Stimulated activated CD4-positive, alpha-beta T cell treated with anti-CD3 and anti-CD28 coated beads, Interleukin-12 subunit alpha, Interleukin-12 subunit beta, amount 100 ng/mL, for 48 hours (primary cell): ENCODE results near the gene LINGO3.

ENCODE experiments used
- DNase-seq, 3 donors: peaks; one replicate each; pipeline ENCODE4 v3.0.0-alpha.2; 2020; ENCODE audit warnings: low read depth in 2 of 3, low spot score in 1 of 3

LINGO3 gene

DNA sequence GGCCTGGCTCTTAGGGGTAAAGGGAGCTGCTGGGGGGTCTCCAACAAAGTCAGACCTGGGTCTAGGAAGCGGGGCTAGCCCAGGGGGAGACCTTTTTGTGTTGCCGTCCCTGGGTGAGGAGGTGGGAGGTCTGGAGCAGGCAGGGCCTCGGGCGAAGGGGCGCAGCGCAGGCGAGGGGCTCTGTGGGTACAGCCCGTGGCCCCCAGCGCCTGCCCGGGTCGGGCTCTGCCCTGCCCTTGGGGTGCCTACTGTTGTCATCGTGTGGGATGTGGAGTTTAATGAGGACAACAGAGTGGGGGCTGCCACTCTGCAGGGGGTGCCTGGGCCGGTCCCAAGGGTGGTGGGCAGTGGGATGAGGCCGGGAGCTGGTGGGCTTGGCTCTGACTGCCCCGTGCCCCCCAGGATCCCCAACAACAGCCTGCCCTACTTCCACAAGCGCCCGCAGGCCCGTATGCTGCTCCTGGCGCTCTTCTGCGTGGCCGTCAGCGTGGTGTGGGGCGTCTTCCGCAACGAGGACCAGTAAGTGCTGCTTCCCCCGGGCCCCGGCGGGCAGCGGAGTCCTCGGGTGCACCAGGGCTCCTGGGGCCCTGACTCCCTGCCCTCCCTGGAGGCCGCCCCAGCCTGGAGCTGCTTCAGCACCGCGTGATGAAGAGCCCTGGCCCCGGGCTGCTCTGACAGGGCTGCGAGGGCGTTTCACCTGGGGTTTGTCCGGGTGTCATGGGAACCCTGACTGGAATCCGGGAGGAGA, 32.7 kb upstream of the LINGO3 start:
- DNase-seq: no peak

DNA sequence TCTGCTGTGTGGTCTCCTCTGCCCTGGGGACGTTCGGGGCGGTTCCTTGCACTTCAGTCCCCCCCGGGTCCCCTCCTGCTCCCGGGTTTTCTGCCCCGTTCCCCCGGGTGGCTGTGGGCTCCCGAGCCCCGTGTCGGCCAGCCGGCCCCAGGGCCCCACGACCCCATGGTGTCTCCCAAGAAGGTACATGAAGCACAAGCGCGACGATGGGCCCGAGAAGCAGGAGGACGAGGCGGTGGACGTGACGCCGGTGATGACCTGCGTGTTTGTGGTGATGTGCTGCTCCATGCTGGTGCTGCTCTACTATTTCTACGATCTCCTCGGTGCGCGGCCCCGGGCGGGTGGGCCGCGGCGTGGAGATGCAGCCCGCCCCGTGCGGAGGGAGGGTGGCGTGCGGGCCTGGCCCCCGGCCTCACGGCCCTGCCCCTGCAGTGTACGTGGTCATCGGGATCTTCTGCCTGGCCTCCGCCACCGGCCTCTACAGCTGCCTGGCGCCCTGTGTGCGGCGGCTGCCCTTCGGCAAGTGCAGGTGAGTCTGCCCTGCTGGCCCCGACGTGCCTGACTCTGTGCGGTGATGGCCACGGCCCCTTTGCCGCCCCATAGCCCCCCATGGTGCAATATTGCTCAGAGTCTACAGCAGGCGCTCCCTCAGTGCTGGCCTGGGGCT, 31.8 kb upstream of the LINGO3 start:
- no peak for DNase-seq

GRCh38 chr19:2338751-2339643, 31.0 kb upstream of the LINGO3 start:
- DNase-seq: no peak

GRCh38 chr19:2338055-2338615, 30.2 kb upstream of the LINGO3 start:
- DNase-seq: no peak

- no peak for DNase-seq
These were observed 29.4 kb upstream of the LINGO3 start for GRCh38 chr19:2337329-2337707.

DNA sequence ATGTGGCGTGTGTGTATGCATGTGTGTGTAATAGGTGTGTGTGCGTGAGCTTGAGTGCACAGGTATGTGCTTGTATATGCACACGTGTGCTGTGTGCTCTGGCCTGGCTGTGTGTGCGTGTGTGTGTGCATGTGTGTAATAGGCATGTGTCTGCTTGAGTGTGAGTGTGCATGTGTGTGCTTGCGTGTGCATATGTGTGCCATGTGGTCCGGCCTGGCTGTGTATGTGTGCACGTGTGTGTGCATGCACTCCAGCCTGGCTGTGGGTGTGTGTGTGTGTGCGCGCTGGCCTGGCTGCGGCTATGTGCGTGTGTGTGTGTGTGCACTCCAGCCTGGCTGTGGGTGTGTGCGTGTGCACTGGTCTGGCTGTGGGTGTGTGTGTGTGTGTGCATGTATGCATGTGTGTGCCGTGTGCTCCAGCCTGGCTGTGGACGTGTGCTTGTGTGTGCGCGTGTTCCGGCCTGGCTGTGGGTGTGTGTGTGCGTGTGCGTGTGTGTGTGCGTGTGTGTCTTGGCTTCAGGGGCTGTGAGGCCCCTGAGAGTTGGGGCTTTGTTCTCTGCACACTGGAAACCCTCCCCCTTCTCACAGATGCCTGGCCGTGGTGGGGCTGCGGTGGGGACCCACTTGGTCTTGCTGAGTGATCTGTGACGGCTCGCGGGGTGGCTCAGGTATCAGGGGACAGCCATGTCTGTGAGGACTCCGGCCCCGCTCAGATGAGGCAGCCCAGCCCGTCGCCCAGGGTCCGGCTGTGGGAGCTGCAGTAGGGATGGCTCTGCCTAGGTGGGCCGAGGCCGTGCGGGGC, 28.8 kb upstream of the LINGO3 start:
- no peak for DNase-seq

GRCh38 chr19:2335848-2336247, 27.9 kb upstream of the LINGO3 start:
- DNase-seq: no peak

GRCh38 chr19:2334986-2335846, 27.3 kb upstream of the LINGO3 start:
- DNase-seq: no peak

DNA sequence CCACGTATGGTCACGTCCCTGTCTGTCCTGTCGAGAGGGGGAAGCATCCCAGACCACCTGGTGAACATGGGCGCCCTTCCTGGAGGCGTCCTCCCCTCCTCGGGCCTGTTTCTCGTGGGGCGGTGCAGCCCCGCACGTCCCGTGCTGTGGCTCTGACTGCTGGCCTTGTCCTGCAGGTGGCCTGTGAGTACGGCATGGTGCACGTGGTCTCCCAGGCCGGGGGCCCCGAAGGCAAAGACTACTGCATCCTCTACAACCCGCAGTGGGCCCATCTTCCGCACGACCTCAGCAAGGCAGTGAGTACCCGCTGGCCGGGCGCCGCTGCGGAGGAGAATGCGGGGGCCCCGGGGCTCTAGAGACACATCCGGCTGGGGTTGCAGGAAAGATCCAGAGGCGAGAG, 26.5 kb upstream of the LINGO3 start:
- no peak for DNase-seq

DNA sequence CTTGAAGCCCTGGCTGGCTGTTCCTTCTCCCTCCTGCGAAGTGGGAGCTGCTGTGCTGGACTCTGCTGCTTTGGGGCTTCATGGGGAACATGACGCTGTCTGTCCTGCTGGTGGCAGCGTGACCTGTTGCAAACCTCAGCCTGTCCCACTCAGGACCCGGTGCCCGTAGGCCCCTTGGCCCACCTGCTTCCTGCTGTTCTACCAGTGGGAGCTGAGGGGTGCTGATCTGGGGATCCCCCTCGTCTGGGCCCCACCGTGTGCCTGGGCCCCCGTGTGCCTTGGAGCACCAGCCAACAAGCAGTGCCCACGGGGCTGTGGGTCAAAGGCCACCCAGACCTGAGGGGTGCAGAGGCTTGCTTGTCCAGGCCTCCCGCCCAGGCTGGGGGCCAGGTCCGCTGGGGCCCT, 25.9 kb upstream of the LINGO3 start:
- DNase-seq: no peak

- no peak for DNase-seq
These were observed 25.3 kb upstream of the LINGO3 start for GRCh38 chr19:2333027-2333806.

DNA sequence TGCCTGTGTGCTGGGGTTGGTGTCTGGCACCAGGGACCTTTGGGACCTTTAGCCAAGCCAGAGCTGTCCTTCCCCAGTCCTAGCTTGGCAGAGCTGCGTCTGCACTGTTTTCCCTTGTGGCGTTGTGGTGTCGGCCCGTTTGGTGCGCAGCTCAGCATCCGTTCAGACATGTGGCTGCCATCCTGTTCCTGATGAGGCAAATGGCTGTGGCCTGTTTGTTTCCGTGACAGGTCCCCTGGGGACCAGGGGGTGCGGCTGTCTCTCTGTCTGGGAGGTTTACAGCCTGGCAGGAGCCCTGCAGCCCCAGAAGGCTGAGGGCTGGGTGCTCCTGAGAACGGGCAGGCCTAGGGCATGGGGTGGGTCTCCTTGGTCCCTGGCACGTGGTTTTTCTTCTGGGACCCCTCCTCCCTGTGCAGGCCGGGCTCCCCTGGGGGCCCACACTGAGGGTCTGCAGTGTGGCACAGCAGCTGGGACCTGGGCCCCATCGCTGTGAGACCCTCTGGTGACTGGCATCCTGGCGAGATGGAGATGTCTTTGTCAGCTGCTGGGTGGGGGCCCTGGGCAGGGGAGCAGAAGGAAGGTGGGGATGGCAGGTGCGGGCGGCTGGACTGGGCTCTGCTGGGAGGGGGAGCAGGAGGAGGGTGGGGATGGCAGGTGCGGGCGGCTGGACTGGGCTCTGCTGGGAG, 24.5 kb upstream of the LINGO3 start:
- DNase-seq: no peak

- no peak for DNase-seq
These were observed 23.8 kb upstream of the LINGO3 start for GRCh38 chr19:2331601-2332246.

DNA sequence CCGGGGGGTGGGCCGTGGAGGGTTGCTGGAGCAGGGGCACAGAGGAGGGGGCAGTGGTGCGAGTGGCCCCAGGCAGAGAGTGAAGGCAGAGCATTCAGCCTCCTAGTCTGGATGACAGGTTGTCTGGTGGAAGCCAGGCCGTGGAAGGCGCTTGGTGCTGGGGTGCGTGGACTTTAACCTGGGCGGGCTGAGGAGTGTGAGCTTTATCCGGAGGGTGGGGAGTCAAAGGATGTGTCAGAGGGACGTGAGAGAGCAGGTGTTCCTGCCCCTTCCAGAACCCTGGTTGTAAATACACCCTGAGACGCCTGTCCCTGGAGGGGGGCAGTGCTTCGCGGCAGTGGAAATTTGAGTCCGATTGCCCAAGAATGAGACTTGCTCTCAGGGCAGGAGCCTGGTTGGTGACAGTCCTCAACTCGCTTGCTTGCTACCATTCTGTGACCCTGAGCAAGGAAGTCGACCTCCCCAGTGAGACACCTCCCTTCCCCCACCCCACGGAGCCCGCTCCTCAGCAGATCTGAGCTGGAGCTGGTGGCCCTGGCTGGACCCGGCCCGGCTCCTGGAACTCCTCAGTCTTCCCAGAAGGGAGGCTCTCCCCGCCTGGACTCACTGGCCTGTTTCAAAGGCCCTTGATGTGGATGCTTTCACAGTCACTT, 22.8 kb upstream of the LINGO3 start:
- DNase-seq: no peak

DNA sequence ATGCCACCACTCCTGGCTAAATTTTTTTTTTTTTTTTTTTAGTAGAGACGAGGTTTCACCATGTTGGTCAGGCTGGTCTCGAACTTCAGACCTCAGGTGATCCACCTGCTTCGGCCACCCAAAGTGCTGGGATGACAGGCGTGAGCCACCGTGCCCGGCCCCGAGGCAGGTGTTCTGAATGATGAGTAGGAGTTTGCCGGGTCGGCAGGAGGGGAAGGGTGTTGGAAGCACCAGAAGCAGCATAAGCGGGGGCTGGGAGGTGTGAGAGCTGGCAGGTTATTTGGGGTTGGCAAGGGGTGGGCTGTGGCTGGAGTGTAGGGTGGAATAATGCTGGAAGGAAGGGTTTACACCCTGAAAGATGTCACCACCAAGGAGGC, 22.3 kb upstream of the LINGO3 start:
- no peak for DNase-seq

DNA sequence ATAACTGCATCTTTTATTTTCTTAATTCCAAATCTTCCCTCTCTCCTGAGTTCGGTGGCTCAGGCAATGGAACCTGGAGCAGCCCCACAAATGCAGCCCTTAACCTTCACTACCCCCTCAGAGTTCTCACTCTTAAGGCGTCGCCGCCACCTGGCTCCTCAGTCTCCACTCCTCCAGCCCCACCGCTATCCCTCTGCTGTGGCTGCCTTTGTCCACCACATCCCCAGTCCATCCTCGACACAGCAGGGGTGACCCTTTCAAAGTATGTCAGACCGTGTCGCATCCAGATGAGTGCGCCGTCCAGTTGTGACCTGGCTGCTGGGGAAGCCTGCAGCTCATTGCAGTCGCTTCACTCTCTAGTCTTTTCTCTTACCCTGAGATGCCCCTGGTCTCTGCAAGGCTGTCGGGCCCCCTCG, 21.6 kb upstream of the LINGO3 start:
- no peak for DNase-seq

- DNase-seq: no peak
These were observed 21.2 kb upstream of the LINGO3 start for GRCh38 chr19:2329149-2329478.
